ENCODE measurements around the gene KIRREL3.

DNA sequence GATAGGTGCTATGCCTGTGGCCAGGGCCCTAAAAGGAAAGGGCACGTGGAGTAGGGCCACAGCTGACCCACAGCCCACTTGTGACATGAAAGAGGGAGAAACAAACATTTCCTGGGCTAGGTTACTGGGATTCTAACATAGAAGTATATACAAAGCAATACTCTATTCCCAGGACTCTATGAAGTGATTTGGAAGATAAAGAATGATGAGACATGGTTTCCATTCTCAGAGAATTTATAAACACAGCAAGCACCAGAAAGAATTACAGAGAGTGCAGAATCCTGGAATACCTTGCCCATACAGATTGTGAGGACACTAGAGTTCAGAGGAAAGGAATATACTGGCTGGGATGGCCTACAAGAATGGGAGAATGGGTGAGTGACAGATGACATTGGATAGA, 86.4 kb downstream of the KIRREL3 start:
- TF ChIP-seq, protein P1, sequence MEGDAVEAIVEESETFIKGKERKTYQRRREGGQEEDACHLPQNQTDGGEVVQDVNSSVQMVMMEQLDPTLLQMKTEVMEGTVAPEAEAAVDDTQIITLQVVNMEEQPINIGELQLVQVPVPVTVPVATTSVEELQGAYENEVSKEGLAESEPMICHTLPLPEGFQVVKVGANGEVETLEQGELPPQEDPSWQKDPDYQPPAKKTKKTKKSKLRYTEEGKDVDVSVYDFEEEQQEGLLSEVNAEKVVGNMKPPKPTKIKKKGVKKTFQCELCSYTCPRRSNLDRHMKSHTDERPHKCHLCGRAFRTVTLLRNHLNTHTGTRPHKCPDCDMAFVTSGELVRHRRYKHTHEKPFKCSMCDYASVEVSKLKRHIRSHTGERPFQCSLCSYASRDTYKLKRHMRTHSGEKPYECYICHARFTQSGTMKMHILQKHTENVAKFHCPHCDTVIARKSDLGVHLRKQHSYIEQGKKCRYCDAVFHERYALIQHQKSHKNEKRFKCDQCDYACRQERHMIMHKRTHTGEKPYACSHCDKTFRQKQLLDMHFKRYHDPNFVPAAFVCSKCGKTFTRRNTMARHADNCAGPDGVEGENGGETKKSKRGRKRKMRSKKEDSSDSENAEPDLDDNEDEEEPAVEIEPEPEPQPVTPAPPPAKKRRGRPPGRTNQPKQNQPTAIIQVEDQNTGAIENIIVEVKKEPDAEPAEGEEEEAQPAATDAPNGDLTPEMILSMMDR (IDR thresholded peaks at IDR 0.05; ENCODE audit: control extremely low read depth in 1 of 3, insufficient read depth in 1 of 3, low read depth in 1 of 3, low read length in 3 of 3), result no peak
- TF ChIP-seq HDAC2 (IDR thresholded peaks at IDR 0.05; ENCODE audit: borderline replicate concordance in 1 of 2, low read depth in 2 of 2, low read length in 2 of 2), result no peak

Data from H1 (cell line).